Mesendoderm (in vitro differentiated cells): ENCODE data around the gene SPEG.

Source experiments
- DNase-seq: peaks from one replicate; pipeline ENCODE4 v3.0.0; 2013
- H2AK5ac ChIP-seq: 2 replicates; pipeline ENCODE4 v1.6.1; 2013; ENCODE audit warnings: low read length, inconsistent platforms
- H2BK120ac ChIP-seq: 2 replicates; pipeline ENCODE4 v1.6.1; 2013; ENCODE audit warnings: low read depth, mild to moderate bottlenecking, low read length, moderate library complexity, mixed read lengths
- H2BK15ac ChIP-seq: replicated peaks from 2 replicates; pipeline ENCODE4 v1.6.1; 2013; ENCODE audit warnings: low read depth, mild to moderate bottlenecking, moderate library complexity
- H2BK5ac ChIP-seq: 2 replicates; pipeline ENCODE4 v1.6.1; 2013; ENCODE audit warnings: low read length, inconsistent platforms
- H3K18ac ChIP-seq: 2 replicates; pipeline ENCODE4 v1.6.1; 2013; ENCODE audit warnings: mild to moderate bottlenecking, low read length, mixed read lengths
- H3K23ac ChIP-seq: one replicate; pipeline ENCODE4 v1.6.1; 2013; ENCODE audit warnings: low read length
- H3K27ac ChIP-seq: 2 replicates; pipeline ENCODE4 v1.5.1; 2013; ENCODE audit warnings: low read depth, mild to moderate bottlenecking, inconsistent platforms, low read length, moderate library complexity
- H3K27me3 ChIP-seq: 2 replicates; pipeline ENCODE4 v1.6.1; 2013; ENCODE audit warnings: low read length, control low read depth, mild to moderate bottlenecking, inconsistent platforms; ENCODE audit not compliant: insufficient read depth, poor library complexity
- H3K36me3 ChIP-seq: 2 replicates; pipeline ENCODE4 v1.6.1; 2013; ENCODE audit warnings: low read length, inconsistent platforms; ENCODE audit not compliant: control insufficient read depth, insufficient read depth
- H3K4ac ChIP-seq: one replicate; pipeline ENCODE4 v1.6.1; 2013; ENCODE audit warnings: low read depth, mild to moderate bottlenecking, low read length, moderate library complexity
- H3K4me1 ChIP-seq: 2 replicates; pipeline ENCODE4 v1.6.1; 2013; ENCODE audit warnings: low read depth, low read length, inconsistent platforms; ENCODE audit not compliant: control insufficient read depth
- H3K4me2 ChIP-seq: 2 replicates; pipeline ENCODE4 v1.6.1; 2013; ENCODE audit warnings: low read length
- H3K4me3 ChIP-seq: 2 replicates; pipeline ENCODE4 v1.5.1; 2013; ENCODE audit warnings: mild to moderate bottlenecking, low read length
- H3K56ac ChIP-seq: one replicate; pipeline ENCODE4 v1.6.1; 2013; ENCODE audit warnings: low read length
- H3K79me1 ChIP-seq: 2 replicates; pipeline ENCODE4 v1.6.1; 2013; ENCODE audit warnings: low read length, inconsistent platforms
- H3K79me2 ChIP-seq: 2 replicates; pipeline ENCODE4 v1.6.1; 2013; ENCODE audit warnings: mild to moderate bottlenecking, low read length; ENCODE audit not compliant: control insufficient read depth, insufficient read depth
- H3K9ac ChIP-seq: 2 replicates; pipeline ENCODE4 v1.6.1; 2013; ENCODE audit warnings: low read length, inconsistent platforms
- H4K5ac ChIP-seq: one replicate; pipeline ENCODE4 v1.6.1; 2013; ENCODE audit warnings: low read length
- H4K8ac ChIP-seq: one replicate; pipeline ENCODE4 v1.6.1; 2013; ENCODE audit warnings: low read depth, mild to moderate bottlenecking, control low read depth, low read length, moderate library complexity
- WGBS: extraction: QIAGEN DNeasy Blood & Tissue Kit; methylation state at CpG from one replicate; pipeline ENCODE4 v1.1.7; 2013; ENCODE audit warnings: low lambda C conversion rate, missing lambda C conversion rate; ENCODE audit not compliant: insufficient coverage; ENCODE audit errors: extremely low coverage; 5-methylcytosine and 5-hydroxymethylcytosine counted together

Gene SPEG

DNA sequence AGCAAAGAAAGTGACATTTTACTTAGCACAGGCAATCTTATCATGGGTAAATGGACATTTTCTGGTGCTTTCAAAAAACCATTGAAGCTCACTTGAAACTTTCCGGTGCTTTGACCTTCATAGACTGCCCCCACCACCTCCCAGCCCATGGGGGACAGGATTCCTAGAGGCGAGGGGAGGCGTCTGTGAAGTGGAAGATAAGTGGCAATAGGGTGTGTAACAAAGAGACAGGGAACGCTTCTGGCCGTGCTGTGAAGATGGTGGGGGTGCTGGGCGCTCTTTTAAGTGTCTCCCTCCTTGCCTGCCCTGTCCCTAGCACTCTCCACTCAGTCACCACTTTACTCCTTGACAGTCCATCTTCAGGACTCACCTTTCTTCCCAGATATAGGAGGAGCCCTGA, 40.6 kb downstream of the SPEG start:
- H3K56ac ChIP-seq, result no peak overlapping the region
- no peak overlapping the region for H3K9ac ChIP-seq
- no CpG with 5 or more reads among the region's 6 CpGs for WGBS
- H2AK5ac ChIP-seq, result no peak overlapping the region
- no peak overlapping the region for H2BK5ac ChIP-seq
- H3K27me3 ChIP-seq, result no peaks in the 10 kb centered on the region
- no peak overlapping the region for H3K23ac ChIP-seq
- H3K4me2 ChIP-seq, result no peak overlapping the region
- no peak overlapping the region for H4K8ac ChIP-seq
- H2BK120ac ChIP-seq, result no peak overlapping the region
- no peak overlapping the region for H3K27ac ChIP-seq
- DNase-seq, result no peak
- H3K4me1 ChIP-seq, result no peaks in the 10 kb centered on the region
- no peaks in the 10 kb centered on the region for H3K36me3 ChIP-seq
- H3K79me2 ChIP-seq, result no peaks in the 10 kb centered on the region
- no peak overlapping the region for H3K4me3 ChIP-seq
- H2BK15ac ChIP-seq, result no peak overlapping the region
- no peaks in the 10 kb centered on the region for H3K79me1 ChIP-seq
- H3K18ac ChIP-seq, result no peak overlapping the region
- no peak overlapping the region for H3K4ac ChIP-seq
- no peak overlapping the region for H4K5ac ChIP-seq

GRCh38 chr2:219475697-219476651, 41.3 kb downstream of the SPEG start:
- no peak overlapping the region for H4K8ac ChIP-seq
- WGBS, result no CpG with 5 or more reads among the region's 14 CpGs
- no peaks in the 10 kb centered on the region for H3K27me3 ChIP-seq
- no peak overlapping the region for H3K9ac ChIP-seq
- no peaks in the 10 kb centered on the region for H3K79me1 ChIP-seq
- no peak overlapping the region for H3K4me3 ChIP-seq
- DNase-seq, result peak; percentile 82
- no peak overlapping the region for H3K23ac ChIP-seq
- no peaks in the 10 kb centered on the region for H3K4me1 ChIP-seq
- no peak overlapping the region for H2BK15ac ChIP-seq
- H3K27ac ChIP-seq, result no peak overlapping the region
- peak overlapping the region; percentile 87 for H3K56ac ChIP-seq
- no peaks in the 10 kb centered on the region for H3K79me2 ChIP-seq
- H3K36me3 ChIP-seq, result no peaks in the 10 kb centered on the region
- H3K4me2 ChIP-seq, result peak overlapping the region; percentile 9
- no peak overlapping the region for H2BK120ac ChIP-seq
- H2AK5ac ChIP-seq, result no peak overlapping the region
- H3K18ac ChIP-seq, result no peak overlapping the region
- no peak overlapping the region for H4K5ac ChIP-seq
- H3K4ac ChIP-seq, result no peak overlapping the region
- no peak overlapping the region for H2BK5ac ChIP-seq

- no peak overlapping the region for H2BK120ac ChIP-seq
- H3K18ac ChIP-seq, result no peak overlapping the region
- WGBS, result no CpG with 5 or more reads among the region's 16 CpGs
- H3K4ac ChIP-seq, result no peak overlapping the region
- DNase-seq, result peak; percentile 86
- no peak overlapping the region for H4K5ac ChIP-seq
- no peak overlapping the region for H2AK5ac ChIP-seq
- no peaks in the 10 kb centered on the region for H3K36me3 ChIP-seq
- peak overlapping the region; percentile 87 for H3K56ac ChIP-seq
- no peaks in the 10 kb centered on the region for H3K79me2 ChIP-seq
- H3K4me1 ChIP-seq, result no peaks in the 10 kb centered on the region
- peak overlapping the region; percentile 62 for H3K4me2 ChIP-seq
- no peak overlapping the region for H3K23ac ChIP-seq
- H3K4me3 ChIP-seq, result peak overlapping the region; percentile 20
- H3K27me3 ChIP-seq, result no peaks in the 10 kb centered on the region
- no peak overlapping the region for H4K8ac ChIP-seq
- no peak overlapping the region for H3K27ac ChIP-seq
- H2BK15ac ChIP-seq, result no peak overlapping the region
- H3K79me1 ChIP-seq, result no peaks in the 10 kb centered on the region
- peak overlapping the region; percentile 56 for H3K9ac ChIP-seq
- no peak overlapping the region for H2BK5ac ChIP-seq
Measured at GRCh38 chr2:219476652-219477151, 42.1 kb downstream of the SPEG start.

DNA sequence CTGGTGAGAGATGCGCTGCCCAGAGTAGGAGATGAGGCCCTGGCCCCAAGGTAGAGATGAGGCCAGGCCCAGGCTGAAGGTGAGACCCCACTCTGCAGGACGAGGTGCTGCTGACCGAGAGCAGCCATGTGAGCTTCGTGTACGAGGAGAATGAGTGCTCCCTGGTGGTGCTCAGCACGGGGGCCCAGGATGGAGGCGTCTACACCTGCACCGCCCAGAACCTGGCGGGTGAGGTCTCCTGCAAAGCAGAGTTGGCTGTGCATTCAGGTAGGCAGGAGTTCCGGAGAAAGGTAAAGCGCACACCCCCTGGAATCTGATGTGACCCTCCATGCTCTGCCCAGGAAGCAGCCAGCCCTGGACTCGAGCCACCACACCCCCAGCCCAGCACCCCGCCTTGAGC, 42.5 kb downstream of the SPEG start:
- H3K4me2 ChIP-seq, result no peak overlapping the region
- no peak overlapping the region for H4K5ac ChIP-seq
- H3K4me1 ChIP-seq, result no peaks in the 10 kb centered on the region
- no peak overlapping the region for H2BK15ac ChIP-seq
- H3K27ac ChIP-seq, result no peak overlapping the region
- no peak for DNase-seq
- no peak overlapping the region for H2AK5ac ChIP-seq
- H3K79me2 ChIP-seq, result no peaks in the 10 kb centered on the region
- no peak overlapping the region for H2BK5ac ChIP-seq
- H3K56ac ChIP-seq, result no peak overlapping the region
- H3K27me3 ChIP-seq, result no peaks in the 10 kb centered on the region
- H4K8ac ChIP-seq, result no peak overlapping the region
- no peak overlapping the region for H3K4ac ChIP-seq
- H3K79me1 ChIP-seq, result no peaks in the 10 kb centered on the region
- H3K9ac ChIP-seq, result no peak overlapping the region
- H3K36me3 ChIP-seq, result no peaks in the 10 kb centered on the region
- H2BK120ac ChIP-seq, result no peak overlapping the region
- no CpG with 5 or more reads among the region's 13 CpGs for WGBS
- H3K4me3 ChIP-seq, result no peak overlapping the region
- no peak overlapping the region for H3K18ac ChIP-seq
- no peak overlapping the region for H3K23ac ChIP-seq

GRCh38 chr2:219477815-219478214, 43.2 kb downstream of the SPEG start:
- Histone ChIP-seq H3K9ac (no peak overlapping the region), H3K4me2 (no peak overlapping the region), H3K4me1 (no peaks in the 10 kb centered on the region), H3K4me3 (no peak overlapping the region), H3K36me3 (no peaks in the 10 kb centered on the region), H3K4ac (no peak overlapping the region), H3K18ac (no peak overlapping the region), H3K27me3 (no peaks in the 10 kb centered on the region), H4K8ac (no peak overlapping the region), H2BK120ac (no peak overlapping the region), H4K5ac (no peak overlapping the region), H3K79me2 (no peaks in the 10 kb centered on the region), H3K56ac (no peak overlapping the region), H3K23ac (no peak overlapping the region), H2BK15ac (no peak overlapping the region), H2AK5ac (no peak overlapping the region), H3K27ac (no peak overlapping the region), H3K79me1 (no peaks in the 10 kb centered on the region), H2BK5ac (no peak overlapping the region)
- no peak for DNase-seq
- WGBS, result no CpG with 5 or more reads among the region's 15 CpGs
